Thyroid gland (tissue), 4 donors: ENCODE results near the gene CDHR5.

Experiments used
- POLR2A ChIP-seq, 2 donors: fragments of 450-650 bp; IDR thresholded peaks; one replicate each; pipeline ENCODE4 v1.6.1; 2017; ENCODE audit warnings: antibody characterized with exemption in 2 of 2, mild to moderate bottlenecking in 2 of 2, moderate library complexity in 1 of 2
- TF ChIP-seq, protein P1 (sequence below), 6 experiments: fragments of 200-600 bp in 3 of 6; fragments of 450-650 bp in 3 of 6; sonication (generic) in 3 of 6; IDR thresholded peaks; one replicate each; pipeline ENCODE4 v1.5.1; 2016 to 2019; ENCODE audit warnings: antibody characterized with exemption in 6 of 6, mild to moderate bottlenecking in 2 of 6, inconsistent platforms in 1 of 6, moderate library complexity in 1 of 6

DNA sequence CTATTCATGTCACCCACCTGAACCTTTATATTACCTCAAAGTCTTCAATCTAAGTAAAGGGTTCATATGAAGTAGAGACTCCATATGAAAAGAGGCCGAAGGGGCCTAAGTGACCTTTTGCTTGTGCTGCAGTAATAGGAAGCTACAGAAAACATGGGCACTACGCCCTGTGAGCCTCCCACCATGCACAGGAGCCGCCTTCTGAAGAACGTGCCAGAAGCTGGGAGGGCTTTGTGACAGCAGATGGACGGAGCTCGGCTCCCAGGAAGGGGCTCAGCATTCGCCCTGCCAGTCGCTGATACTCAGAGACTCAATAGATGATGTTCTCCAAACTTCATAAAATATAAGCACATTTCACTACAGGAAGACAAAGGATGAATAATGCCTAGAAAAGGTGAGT lies 49.1 kb upstream of the CDHR5 start:
- TF ChIP-seq, protein P1, sequence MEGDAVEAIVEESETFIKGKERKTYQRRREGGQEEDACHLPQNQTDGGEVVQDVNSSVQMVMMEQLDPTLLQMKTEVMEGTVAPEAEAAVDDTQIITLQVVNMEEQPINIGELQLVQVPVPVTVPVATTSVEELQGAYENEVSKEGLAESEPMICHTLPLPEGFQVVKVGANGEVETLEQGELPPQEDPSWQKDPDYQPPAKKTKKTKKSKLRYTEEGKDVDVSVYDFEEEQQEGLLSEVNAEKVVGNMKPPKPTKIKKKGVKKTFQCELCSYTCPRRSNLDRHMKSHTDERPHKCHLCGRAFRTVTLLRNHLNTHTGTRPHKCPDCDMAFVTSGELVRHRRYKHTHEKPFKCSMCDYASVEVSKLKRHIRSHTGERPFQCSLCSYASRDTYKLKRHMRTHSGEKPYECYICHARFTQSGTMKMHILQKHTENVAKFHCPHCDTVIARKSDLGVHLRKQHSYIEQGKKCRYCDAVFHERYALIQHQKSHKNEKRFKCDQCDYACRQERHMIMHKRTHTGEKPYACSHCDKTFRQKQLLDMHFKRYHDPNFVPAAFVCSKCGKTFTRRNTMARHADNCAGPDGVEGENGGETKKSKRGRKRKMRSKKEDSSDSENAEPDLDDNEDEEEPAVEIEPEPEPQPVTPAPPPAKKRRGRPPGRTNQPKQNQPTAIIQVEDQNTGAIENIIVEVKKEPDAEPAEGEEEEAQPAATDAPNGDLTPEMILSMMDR (IDR thresholded peaks at IDR 0.05), result no peak
- TF ChIP-seq POLR2A (IDR thresholded peaks at IDR 0.05), result no peak
